ENCODE measurements around the gene VPS37C. TPM values are rescaled to one million over a fixed set of nuclear protein-coding genes. Genes with fewer than 3 reads are reported as not detected.

VPS37C gene
- total and polyA plus RNA-seq, 9 donors, result 10.0 to 19.8 (median 17.8) TPM

GRCh38 chr11:61155741-61156140 lies 5.5 kb downstream of the VPS37C start:
- Histone ChIP-seq H3K27ac (ENCODE audit: low read length) (no peak overlapping the region), H3K4me1 (ENCODE audit: control insufficient read depth, insufficient read depth, low read length) (peaks cover 42% of the 10 kb centered on the region), H3K4me3 (ENCODE audit: low read length) (no peak overlapping the region), H3K9me3 (replicated peaks; ENCODE audit: control insufficient read depth, low read depth, low read length) (peaks cover 11% of the 10 kb centered on the region), H3K27me3 (ENCODE audit: control insufficient read depth, insufficient read depth, low read length) (no peaks in the 10 kb centered on the region), H3K36me3 (ENCODE audit: control insufficient read depth, insufficient read depth, low read length) (peaks cover 2% of the 10 kb centered on the region)
- no peak for DNase-seq
- WGBS (ENCODE audit: insufficient coverage), result no CpG with 5 or more reads among the region's 5 CpGs

DNA sequence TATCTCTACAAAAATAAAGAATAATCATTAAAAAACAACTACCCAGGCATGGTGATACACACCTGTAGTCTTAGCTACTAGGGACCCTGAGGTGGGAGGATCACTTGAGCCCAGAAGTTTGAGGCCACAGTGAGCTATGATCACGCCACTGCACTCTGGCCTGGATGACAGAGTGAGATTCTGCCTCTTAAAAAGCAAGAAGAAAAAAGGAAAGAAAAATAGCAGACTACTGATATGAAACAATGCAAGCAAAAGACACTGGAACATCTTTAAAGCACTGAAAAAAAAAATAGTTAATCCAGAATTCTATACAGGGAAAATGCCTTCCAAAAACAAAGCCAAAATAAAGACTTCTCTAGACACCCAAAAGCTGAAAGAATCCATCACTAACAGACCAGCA lies 5.9 kb downstream of the VPS37C start:
- H3K4me1 ChIP-seq (ENCODE audit: control insufficient read depth, insufficient read depth, low read length), result peaks cover 42% of the 10 kb centered on the region
- H3K27me3 ChIP-seq (ENCODE audit: control insufficient read depth, insufficient read depth, low read length), result no peaks in the 10 kb centered on the region
- no CpG with 5 or more reads among the region's 1 CpG for WGBS (ENCODE audit: insufficient coverage)
- peaks cover 11% of the 10 kb centered on the region for H3K9me3 ChIP-seq (replicated peaks; ENCODE audit: control insufficient read depth, low read depth, low read length)
- peaks cover 2% of the 10 kb centered on the region for H3K36me3 ChIP-seq (ENCODE audit: control insufficient read depth, insufficient read depth, low read length)
- no peak overlapping the region for H3K4me3 ChIP-seq (ENCODE audit: low read length)
- no peak for DNase-seq
- no peak overlapping the region for H3K27ac ChIP-seq (ENCODE audit: low read length)

GRCh38 chr11:61154528-61154927 lies 6.7 kb downstream of the VPS37C start:
- no peak overlapping the region for H3K4me3 ChIP-seq (ENCODE audit: low read length)
- peaks cover 2% of the 10 kb centered on the region for H3K36me3 ChIP-seq (ENCODE audit: control insufficient read depth, insufficient read depth, low read length)
- peaks cover 11% of the 10 kb centered on the region for H3K9me3 ChIP-seq (replicated peaks; ENCODE audit: control insufficient read depth, low read depth, low read length)
- no peaks in the 10 kb centered on the region for H3K27me3 ChIP-seq (ENCODE audit: control insufficient read depth, insufficient read depth, low read length)
- WGBS (ENCODE audit: insufficient coverage), result 82% methylated on average over 2 of the region's 4 CpGs
- H3K27ac ChIP-seq (ENCODE audit: low read length), result no peak overlapping the region
- peaks cover 46% of the 10 kb centered on the region for H3K4me1 ChIP-seq (ENCODE audit: control insufficient read depth, insufficient read depth, low read length)
- DNase-seq, result no peak

- Histone ChIP-seq H3K9me3 (replicated peaks; ENCODE audit: control insufficient read depth, low read depth, low read length) (peaks cover 11% of the 10 kb centered on the region), H3K4me1 (ENCODE audit: control insufficient read depth, insufficient read depth, low read length) (peaks cover 47% of the 10 kb centered on the region), H3K27me3 (ENCODE audit: control insufficient read depth, insufficient read depth, low read length) (no peaks in the 10 kb centered on the region), H3K36me3 (ENCODE audit: control insufficient read depth, insufficient read depth, low read length) (peaks cover 2% of the 10 kb centered on the region), H3K4me3 (ENCODE audit: low read length) (no peak overlapping the region), H3K27ac (ENCODE audit: low read length) (peak overlapping the region; percentile 76)
- DNase-seq, result peak; percentile 52
- WGBS (ENCODE audit: insufficient coverage), result 86% methylated on average over 2 of the region's 2 CpGs
Observed at GRCh38 chr11:61153593-61154095, 7.6 kb downstream of the VPS37C start.

- Histone ChIP-seq H3K9me3 (replicated peaks; ENCODE audit: control insufficient read depth, low read depth, low read length) (peaks cover 11% of the 10 kb centered on the region), H3K4me3 (ENCODE audit: low read length) (no peak overlapping the region), H3K27me3 (ENCODE audit: control insufficient read depth, insufficient read depth, low read length) (no peaks in the 10 kb centered on the region), H3K4me1 (ENCODE audit: control insufficient read depth, insufficient read depth, low read length) (peaks cover 48% of the 10 kb centered on the region), H3K36me3 (ENCODE audit: control insufficient read depth, insufficient read depth, low read length) (peaks cover 2% of the 10 kb centered on the region), H3K27ac (ENCODE audit: low read length) (peak overlapping the region; percentile 76)
- DNase-seq, result peak; percentile 51
- no CpG with 5 or more reads among the region's 9 CpGs for WGBS (ENCODE audit: insufficient coverage)
Observed at GRCh38 chr11:61152816-61153592, 8.2 kb downstream of the VPS37C start.

DNA sequence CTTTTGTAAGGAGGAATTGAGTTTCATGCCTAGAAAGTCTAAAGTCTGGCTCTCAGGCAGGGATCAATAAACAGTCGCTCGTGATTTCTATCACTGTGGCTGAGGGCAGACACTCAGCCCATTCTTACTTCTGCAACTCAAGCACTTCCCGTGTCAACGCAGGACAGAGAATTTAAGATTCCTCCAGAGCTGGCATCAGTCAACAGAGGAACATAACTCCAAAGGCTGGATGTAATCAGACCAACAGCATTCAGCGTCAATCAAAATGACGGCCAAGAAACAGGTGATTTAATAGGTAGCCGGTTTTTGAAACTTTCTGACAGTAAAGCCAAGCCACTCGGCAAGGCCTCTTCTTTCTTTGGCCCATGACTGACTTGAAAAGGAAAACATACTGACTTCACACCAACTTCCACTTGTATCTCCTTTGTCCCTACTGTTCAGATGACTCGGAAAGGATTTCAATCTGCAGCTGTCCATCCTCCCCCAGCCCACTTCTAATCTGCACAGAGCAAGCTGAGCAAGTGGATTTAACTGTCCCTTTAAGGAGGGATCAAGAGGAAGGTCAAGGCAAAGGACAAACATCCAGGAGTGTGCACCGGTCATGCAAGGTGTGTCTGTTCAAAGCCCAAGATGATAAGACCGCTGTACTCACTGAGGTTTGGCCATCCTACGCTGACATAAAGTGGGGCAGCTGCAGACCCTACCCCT lies 9.5 kb downstream of the VPS37C start:
- H3K4me1 ChIP-seq (ENCODE audit: control insufficient read depth, insufficient read depth, low read length), result peaks cover 59% of the 10 kb centered on the region
- peak overlapping the region; percentile 84 for H3K27ac ChIP-seq (ENCODE audit: low read length)
- no peak overlapping the region for H3K4me3 ChIP-seq (ENCODE audit: low read length)
- 71% methylated on average over 6 of the region's 12 CpGs for WGBS (ENCODE audit: insufficient coverage)
- H3K36me3 ChIP-seq (ENCODE audit: control insufficient read depth, insufficient read depth, low read length), result no peaks in the 10 kb centered on the region
- peak; percentile 42 for DNase-seq
- H3K27me3 ChIP-seq (ENCODE audit: control insufficient read depth, insufficient read depth, low read length), result no peaks in the 10 kb centered on the region
- peaks cover 11% of the 10 kb centered on the region for H3K9me3 ChIP-seq (replicated peaks; ENCODE audit: control insufficient read depth, low read depth, low read length)

DNA sequence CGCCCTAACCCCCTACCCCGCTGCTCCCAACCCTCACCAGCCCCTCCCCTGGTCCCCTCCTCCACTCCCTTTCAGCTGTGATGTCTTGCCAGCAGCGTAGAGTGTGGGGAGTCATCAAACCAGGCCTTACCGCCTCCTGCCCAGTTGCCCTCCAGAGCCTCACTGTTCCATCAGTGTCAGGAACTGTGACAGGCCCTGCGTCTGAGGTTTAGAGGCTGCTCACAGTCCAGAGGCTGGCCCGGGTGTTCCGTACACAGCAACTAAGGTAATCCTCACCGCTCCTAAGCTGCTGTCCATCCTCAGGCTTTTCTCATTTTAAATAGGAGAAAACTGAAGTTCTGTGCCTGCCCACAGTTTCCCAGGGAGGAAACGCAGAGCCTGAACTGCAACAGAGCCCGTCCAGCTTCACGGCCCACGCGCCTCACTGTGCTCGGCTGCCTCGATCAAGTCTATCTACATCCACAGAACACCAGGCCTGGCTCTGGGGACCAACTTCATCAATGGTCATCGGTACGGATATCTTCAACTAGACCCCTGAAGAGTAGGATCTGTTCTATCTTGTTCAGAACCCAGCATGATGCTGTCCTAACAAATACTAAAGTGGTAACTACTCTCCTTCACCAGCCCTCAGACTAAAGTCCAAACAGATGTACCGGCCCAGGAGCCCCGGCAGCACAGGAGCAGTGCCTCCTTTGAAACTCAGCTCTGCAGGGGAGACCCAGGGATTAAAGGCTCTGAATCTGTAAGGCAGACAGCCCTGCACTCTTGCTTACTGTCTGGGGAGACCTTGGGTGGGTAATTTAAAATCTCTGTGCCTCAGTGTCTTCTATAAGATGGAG lies 10.3 kb downstream of the VPS37C start:
- H3K36me3 ChIP-seq (ENCODE audit: control insufficient read depth, insufficient read depth, low read length), result no peaks in the 10 kb centered on the region
- no peaks in the 10 kb centered on the region for H3K27me3 ChIP-seq (ENCODE audit: control insufficient read depth, insufficient read depth, low read length)
- peaks cover 59% of the 10 kb centered on the region for H3K4me1 ChIP-seq (ENCODE audit: control insufficient read depth, insufficient read depth, low read length)
- peaks cover 11% of the 10 kb centered on the region for H3K9me3 ChIP-seq (replicated peaks; ENCODE audit: control insufficient read depth, low read depth, low read length)
- H3K4me3 ChIP-seq (ENCODE audit: low read length), result no peak overlapping the region
- DNase-seq, result no peak
- peak overlapping the region; percentile 84 for H3K27ac ChIP-seq (ENCODE audit: low read length)
- 48% methylated on average over 15 of the region's 19 CpGs for WGBS (ENCODE audit: insufficient coverage)

DNA sequence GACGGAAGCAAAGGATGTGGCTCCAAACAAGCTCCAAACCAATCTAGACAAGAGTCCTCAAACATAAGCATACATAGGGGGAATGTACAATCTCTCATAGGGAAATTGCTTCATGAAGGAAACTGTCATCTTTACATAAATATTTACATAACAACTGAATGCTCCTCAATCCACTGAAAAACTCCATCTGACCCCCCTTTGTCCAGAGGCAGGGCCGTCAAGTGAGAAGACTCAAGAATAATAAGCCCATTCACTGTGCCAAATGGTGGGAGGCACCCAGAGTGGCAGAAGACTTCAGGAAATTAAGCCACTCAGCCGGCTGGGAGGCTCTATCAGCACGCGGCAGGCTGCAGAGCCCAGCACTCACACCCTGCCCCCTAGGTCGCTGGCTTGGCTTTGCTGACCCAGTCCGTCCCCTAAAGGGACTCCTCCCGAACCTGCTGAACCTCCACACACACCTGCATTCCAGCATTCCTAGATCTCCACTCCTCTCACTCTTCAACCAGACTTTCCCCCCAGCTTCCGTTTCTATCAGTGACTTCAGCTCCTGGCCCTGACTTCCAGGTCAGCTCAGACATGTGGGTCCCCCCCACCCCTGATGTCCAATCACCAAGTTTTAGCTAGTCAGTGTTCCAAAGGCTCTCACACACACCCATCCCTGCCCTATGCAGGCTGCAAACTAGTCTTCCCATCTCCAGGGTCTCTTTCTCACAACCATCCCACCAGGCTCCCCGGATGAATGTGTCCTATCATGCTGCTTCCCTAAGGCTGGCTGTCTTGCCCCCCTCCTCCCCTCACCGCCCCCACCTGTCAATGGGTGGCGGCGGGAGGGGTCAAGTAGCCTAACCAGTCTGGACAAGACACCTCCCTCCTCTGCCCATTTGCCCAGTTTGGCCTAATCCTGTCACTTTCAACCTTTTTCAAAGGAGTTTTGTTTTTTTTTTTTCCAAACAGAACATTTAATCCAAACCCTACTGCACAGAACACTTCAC lies 11.3 kb downstream of the VPS37C start:
- WGBS (ENCODE audit: insufficient coverage), result 47% methylated on average over 11 of the region's 13 CpGs
- no peak for DNase-seq
- no peaks in the 10 kb centered on the region for H3K36me3 ChIP-seq (ENCODE audit: control insufficient read depth, insufficient read depth, low read length)
- H3K9me3 ChIP-seq (replicated peaks; ENCODE audit: control insufficient read depth, low read depth, low read length), result peaks cover 7% of the 10 kb centered on the region
- no peak overlapping the region for H3K27ac ChIP-seq (ENCODE audit: low read length)
- H3K4me1 ChIP-seq (ENCODE audit: control insufficient read depth, insufficient read depth, low read length), result peaks cover 59% of the 10 kb centered on the region
- no peaks in the 10 kb centered on the region for H3K27me3 ChIP-seq (ENCODE audit: control insufficient read depth, insufficient read depth, low read length)
- H3K4me3 ChIP-seq (ENCODE audit: low read length), result no peak overlapping the region
